Upper lobe of right lung (tissue), 1 donor: ENCODE results near the gene CEBPG. TPM values are rescaled to one million over a fixed set of nuclear protein-coding genes. Genes with fewer than 3 reads are reported as not detected.

ENCODE experiments used
- ATAC-seq: fragments of 200-7000 bp; cut with Tn5 transposase; one replicate; pipeline ENCODE4 v1.9.1; 2020; ENCODE audit warnings: mild to moderate bottlenecking, moderate library complexity
- DNase-seq: peaks from one replicate; pipeline ENCODE4 v3.0.0-alpha.2; 2020
- H3K27ac ChIP-seq: fragments of 200-600 bp; one replicate; pipeline ENCODE4 v1.8.0; 2022
- H3K27me3 ChIP-seq: fragments of 200-600 bp; one replicate; pipeline ENCODE4 v1.8.0; 2022; ENCODE audit warnings: mild to moderate bottlenecking
- H3K36me3 ChIP-seq: fragments of 200-600 bp; one replicate; pipeline ENCODE4 v1.8.0; 2022
- H3K4me1 ChIP-seq: fragments of 200-600 bp; one replicate; pipeline ENCODE4 v1.8.0; 2022
- H3K4me3 ChIP-seq: fragments of 200-600 bp; one replicate; pipeline ENCODE4 v1.8.0; 2022; ENCODE audit warnings: mild to moderate bottlenecking
- H3K9me3 ChIP-seq: fragments of 200-600 bp; one replicate; pipeline ENCODE4 v1.8.0; 2022
- CTCF ChIP-seq: fragments of 200-600 bp; IDR thresholded peaks from one replicate; pipeline ENCODE4 v1.8.0; 2022; ENCODE audit warnings: antibody characterized with exemption
- intact Hi-C: fragments of 100-400 bp; cut with DNase I; formaldehyde crosslinking; loops from one replicate; pipeline ENCODE4 v1.11.0; 2022
- total RNA-seq: library from RNA; stranded (reverse); fragmentation: NEBNext Ultra II Directional; extraction: Animal tissue kit (Norgen Biotek cat#: 25700); gene quantifications from one replicate; pipeline ENCODE4 v1.2.1, GENCODE V29; 2021
- donor health status: DM: no; HTN: yes; CAD: no; lungs with severe emphysema.

CEBPG gene
- total RNA-seq, 1 donor from 2014 or later: 32.3 TPM

GRCh38 chr19:33401683-33402420 lies 28.3 kb downstream of the CEBPG start:
- H3K4me3 ChIP-seq: no peak overlapping the region
- H3K27ac ChIP-seq: no peak overlapping the region
- H3K27me3 ChIP-seq: no peaks in the 10 kb centered on the region
- DNase-seq (peak; percentile 57), ATAC-seq (no peak)
- no peaks in the 10 kb centered on the region for H3K9me3 ChIP-seq
- H3K4me1 ChIP-seq: peaks cover 21% of the 10 kb centered on the region
- intact Hi-C loops: no loop called here
- TF ChIP-seq CTCF: no peak
- H3K36me3 ChIP-seq: no peaks in the 10 kb centered on the region

GRCh38 chr19:33402421-33403220 lies 29.1 kb downstream of the CEBPG start:
- H3K27ac ChIP-seq: peak overlapping the region; percentile 42
- no peaks in the 10 kb centered on the region for H3K27me3 ChIP-seq
- H3K36me3 ChIP-seq: no peaks in the 10 kb centered on the region
- peak; percentile 67 for DNase-seq
- H3K9me3 ChIP-seq: no peaks in the 10 kb centered on the region
- no peak for TF ChIP-seq CTCF
- peaks cover 21% of the 10 kb centered on the region for H3K4me1 ChIP-seq
- H3K4me3 ChIP-seq: no peak overlapping the region
- ATAC-seq: peak; percentile 3
- intact Hi-C loops: no loop called here

GRCh38 chr19:33403221-33403972 lies 29.9 kb downstream of the CEBPG start:
- H3K4me1 ChIP-seq: peaks cover 21% of the 10 kb centered on the region
- no peaks in the 10 kb centered on the region for H3K36me3 ChIP-seq
- peak overlapping the region; percentile 42 for H3K27ac ChIP-seq
- ATAC-seq (peak; percentile 58), DNase-seq (peak; percentile 82)
- no peaks in the 10 kb centered on the region for H3K9me3 ChIP-seq
- intact Hi-C loops: no loop called here
- H3K4me3 ChIP-seq: no peak overlapping the region
- H3K27me3 ChIP-seq: no peaks in the 10 kb centered on the region
- TF ChIP-seq CTCF: no peak

GRCh38 chr19:33403973-33404304 lies 30.4 kb downstream of the CEBPG start:
- TF ChIP-seq CTCF: no peak
- H3K36me3 ChIP-seq: no peaks in the 10 kb centered on the region
- H3K9me3 ChIP-seq: no peaks in the 10 kb centered on the region
- ATAC-seq (no peak), DNase-seq (no peak)
- peaks cover 21% of the 10 kb centered on the region for H3K4me1 ChIP-seq
- no peak overlapping the region for H3K4me3 ChIP-seq
- H3K27ac ChIP-seq: no peak overlapping the region
- H3K27me3 ChIP-seq: no peaks in the 10 kb centered on the region
- intact Hi-C loops: no loop called here

GRCh38 chr19:33404506-33405253 lies 31.2 kb downstream of the CEBPG start:
- DNase-seq (peak; percentile 51), ATAC-seq (no peak)
- H3K4me3 ChIP-seq: no peak overlapping the region
- intact Hi-C loops: loop anchor here (5.0 kb wide), 1 partner anchor 162 kb away; no protein-coding TSS in a partner anchor
- no peak for TF ChIP-seq CTCF
- no peaks in the 10 kb centered on the region for H3K36me3 ChIP-seq
- no peaks in the 10 kb centered on the region for H3K27me3 ChIP-seq
- no peak overlapping the region for H3K27ac ChIP-seq
- H3K9me3 ChIP-seq: no peaks in the 10 kb centered on the region
- peaks cover 21% of the 10 kb centered on the region for H3K4me1 ChIP-seq
